ENCODE results near the gene HIVEP3.

The HIVEP3 gene

GRCh38 chr1:41626616-41627375 is 291.9 kb downstream of the HIVEP3 start:
- no peaks in the 10 kb centered on the region for H3K36me3 ChIP-seq (ENCODE audit: insufficient read depth, low read length)
- H3K4me1 ChIP-seq (ENCODE audit: insufficient read depth, low read length, poor library complexity, severe bottlenecking) = peaks cover 6% of the 10 kb centered on the region
- H3K9ac ChIP-seq (ENCODE audit: low read depth, low read length, poor library complexity, severe bottlenecking) = no peak overlapping the region
- no peaks in the 10 kb centered on the region for H3K79me2 ChIP-seq (ENCODE audit: insufficient read depth, low read length)
- H3K4me2 ChIP-seq (ENCODE audit: low read depth, low read length, poor library complexity, severe bottlenecking) = no peak overlapping the region
- no peaks in the 10 kb centered on the region for H3K27me3 ChIP-seq (ENCODE audit: insufficient read depth, low read length, poor library complexity, severe bottlenecking)
- H3K9me3 ChIP-seq (ENCODE audit: insufficient read depth, low read depth, low read length) = no peaks in the 10 kb centered on the region
- no peaks in the 10 kb centered on the region for H4K20me1 ChIP-seq (ENCODE audit: insufficient read depth, low read length, poor library complexity, severe bottlenecking)
- H2AFZ ChIP-seq (ENCODE audit: low read length) = no peak overlapping the region
- TF ChIP-seq CTCF (conservative IDR thresholded peaks at IDR 0.05; ENCODE audit: low read length) (no peak), EZH2phosphoT487 (IDR thresholded peaks at IDR 0.05; ENCODE audit: borderline replicate concordance) (no peak)
- H3K4me3 ChIP-seq (ENCODE audit: low read length, poor library complexity, severe bottlenecking) = no peak overlapping the region
- no peaks in the 10 kb centered on the region for H3K9me2 ChIP-seq (replicated peaks; ENCODE audit: low read depth, low read length)
- H3F3A ChIP-seq (ENCODE audit: low read depth) = no peaks in the 10 kb centered on the region

GRCh38 chr1:41626146-41626545 is 292.6 kb downstream of the HIVEP3 start:
- Histone ChIP-seq H3K4me1 (ENCODE audit: insufficient read depth, low read length, poor library complexity, severe bottlenecking) (peaks cover 6% of the 10 kb centered on the region), H3K9me3 (ENCODE audit: insufficient read depth, low read depth, low read length) (no peaks in the 10 kb centered on the region), H3K79me2 (ENCODE audit: insufficient read depth, low read length) (no peaks in the 10 kb centered on the region), H3F3A (ENCODE audit: low read depth) (no peaks in the 10 kb centered on the region), H4K20me1 (ENCODE audit: insufficient read depth, low read length, poor library complexity, severe bottlenecking) (no peaks in the 10 kb centered on the region), H3K4me3 (ENCODE audit: low read length, poor library complexity, severe bottlenecking) (no peak overlapping the region), H3K36me3 (ENCODE audit: insufficient read depth, low read length) (no peaks in the 10 kb centered on the region), H3K9ac (ENCODE audit: low read depth, low read length, poor library complexity, severe bottlenecking) (no peak overlapping the region), H3K27me3 (ENCODE audit: insufficient read depth, low read length, poor library complexity, severe bottlenecking) (no peaks in the 10 kb centered on the region), H2AFZ (ENCODE audit: low read length) (no peak overlapping the region), H3K9me2 (replicated peaks; ENCODE audit: low read depth, low read length) (no peaks in the 10 kb centered on the region), H3K4me2 (ENCODE audit: low read depth, low read length, poor library complexity, severe bottlenecking) (no peak overlapping the region)
- TF ChIP-seq EZH2phosphoT487 (IDR thresholded peaks at IDR 0.05; ENCODE audit: borderline replicate concordance) (no peak), CTCF (conservative IDR thresholded peaks at IDR 0.05; ENCODE audit: low read length) (no peak)

- Histone ChIP-seq H3K4me3 (ENCODE audit: low read length, poor library complexity, severe bottlenecking) (no peak overlapping the region), H2AFZ (ENCODE audit: low read length) (no peak overlapping the region), H3K36me3 (ENCODE audit: insufficient read depth, low read length) (no peaks in the 10 kb centered on the region), H3K79me2 (ENCODE audit: insufficient read depth, low read length) (no peaks in the 10 kb centered on the region), H3K9me3 (ENCODE audit: insufficient read depth, low read depth, low read length) (no peaks in the 10 kb centered on the region), H3K9ac (ENCODE audit: low read depth, low read length, poor library complexity, severe bottlenecking) (no peak overlapping the region), H4K20me1 (ENCODE audit: insufficient read depth, low read length, poor library complexity, severe bottlenecking) (no peaks in the 10 kb centered on the region), H3K27me3 (ENCODE audit: insufficient read depth, low read length, poor library complexity, severe bottlenecking) (no peaks in the 10 kb centered on the region), H3K9me2 (replicated peaks; ENCODE audit: low read depth, low read length) (no peaks in the 10 kb centered on the region), H3K4me1 (ENCODE audit: insufficient read depth, low read length, poor library complexity, severe bottlenecking) (peaks cover 6% of the 10 kb centered on the region), H3K4me2 (ENCODE audit: low read depth, low read length, poor library complexity, severe bottlenecking) (no peak overlapping the region), H3F3A (ENCODE audit: low read depth) (no peaks in the 10 kb centered on the region)
- TF ChIP-seq CTCF (conservative IDR thresholded peaks at IDR 0.05; ENCODE audit: low read length) (no peak), EZH2phosphoT487 (IDR thresholded peaks at IDR 0.05; ENCODE audit: borderline replicate concordance) (no peak)
Observed at GRCh38 chr1:41623736-41624135, 295.0 kb downstream of the HIVEP3 start.

All from Loucy (cell line).